Keratinocyte (primary cell): ENCODE data around the gene TMCO6.

Source experiments
- EZH2 ChIP-seq: IDR thresholded peaks from one replicate; pipeline ENCODE4 v1.6.1; 2012; ENCODE audit warnings: inconsistent platforms, mild to moderate bottlenecking, low read length, moderate library complexity
- TF ChIP-seq, protein P1 (sequence below), 3 experiments: IDR thresholded peaks in 1 of 3; conservative IDR thresholded peaks in 1 of 3; optimal IDR thresholded peaks in 1 of 3; 2 replicates in 2 of 3; 3 replicates in 1 of 3; pipeline versions ENCODE3 to v1.5.1; 2011; ENCODE audit warnings: low read length in 3 of 3, mild to moderate bottlenecking in 3 of 3, moderate library complexity in 2 of 3, control low read depth in 1 of 3, inconsistent platforms in 1 of 3; ENCODE audit not compliant: insufficient read depth in 2 of 3; ENCODE audit errors: extremely low read depth in 1 of 3

DNA sequence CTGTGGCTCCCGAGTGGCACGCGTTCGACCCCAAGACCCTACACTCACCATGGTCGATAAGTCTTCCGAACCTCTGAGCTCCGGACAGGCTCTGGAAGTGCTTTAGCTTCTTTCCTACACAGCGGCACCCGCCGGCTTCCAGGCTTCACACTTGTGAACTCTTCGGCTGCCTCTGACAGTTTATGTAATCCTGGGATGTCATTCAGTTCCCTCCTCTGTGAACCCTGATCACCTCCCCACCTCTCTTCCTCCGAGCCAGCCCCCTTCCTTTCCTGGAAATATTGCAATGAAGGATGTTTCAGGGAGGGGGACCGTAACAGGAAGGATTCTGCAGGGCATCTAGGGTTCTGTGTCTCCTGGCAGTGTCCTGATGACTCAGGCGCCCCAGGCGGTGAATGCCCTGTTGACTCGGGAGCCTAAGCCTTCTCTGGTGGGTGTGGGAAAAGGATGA, 6.2 kb upstream of the TMCO6 start, which contains the start of gene CD14:
- TF ChIP-seq, protein P1, sequence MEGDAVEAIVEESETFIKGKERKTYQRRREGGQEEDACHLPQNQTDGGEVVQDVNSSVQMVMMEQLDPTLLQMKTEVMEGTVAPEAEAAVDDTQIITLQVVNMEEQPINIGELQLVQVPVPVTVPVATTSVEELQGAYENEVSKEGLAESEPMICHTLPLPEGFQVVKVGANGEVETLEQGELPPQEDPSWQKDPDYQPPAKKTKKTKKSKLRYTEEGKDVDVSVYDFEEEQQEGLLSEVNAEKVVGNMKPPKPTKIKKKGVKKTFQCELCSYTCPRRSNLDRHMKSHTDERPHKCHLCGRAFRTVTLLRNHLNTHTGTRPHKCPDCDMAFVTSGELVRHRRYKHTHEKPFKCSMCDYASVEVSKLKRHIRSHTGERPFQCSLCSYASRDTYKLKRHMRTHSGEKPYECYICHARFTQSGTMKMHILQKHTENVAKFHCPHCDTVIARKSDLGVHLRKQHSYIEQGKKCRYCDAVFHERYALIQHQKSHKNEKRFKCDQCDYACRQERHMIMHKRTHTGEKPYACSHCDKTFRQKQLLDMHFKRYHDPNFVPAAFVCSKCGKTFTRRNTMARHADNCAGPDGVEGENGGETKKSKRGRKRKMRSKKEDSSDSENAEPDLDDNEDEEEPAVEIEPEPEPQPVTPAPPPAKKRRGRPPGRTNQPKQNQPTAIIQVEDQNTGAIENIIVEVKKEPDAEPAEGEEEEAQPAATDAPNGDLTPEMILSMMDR (optimal IDR thresholded peaks at IDR 0.05 in 1 of 3, IDR thresholded peaks at IDR 0.05 in 1 of 3, conservative IDR thresholded peaks at IDR 0.05 in 1 of 3; ENCODE audit: extremely low read depth in 1 of 3, insufficient read depth in 2 of 3, low read length in 3 of 3), result no peak
- TF ChIP-seq EZH2, result no peak
